Measurements from ENCODE around the gene TMEM63A.

TMEM63A gene

GRCh38 chr1:225880222-225880588 is 2.0 kb downstream of the TMEM63A start:
- no peak for TF ChIP-seq CTCF (IDR thresholded peaks at IDR 0.05)

- TF ChIP-seq CTCF (IDR thresholded peaks at IDR 0.05) = no peak
Observed at GRCh38 chr1:225879521-225880221, 2.5 kb downstream of the TMEM63A start.

- no peak for TF ChIP-seq CTCF (IDR thresholded peaks at IDR 0.05)
Observed at GRCh38 chr1:225878282-225878681, 3.9 kb downstream of the TMEM63A start.

- TF ChIP-seq CTCF (IDR thresholded peaks at IDR 0.05) = peak; percentile 44; the same call in 1 of the 2 replicates
Observed at GRCh38 chr1:225877580-225877979, 4.6 kb downstream of the TMEM63A start.

GRCh38 chr1:225876900-225877510 is 5.2 kb downstream of the TMEM63A start:
- no peak for TF ChIP-seq CTCF (IDR thresholded peaks at IDR 0.05)

GRCh38 chr1:225875044-225875815 is 7.0 kb downstream of the TMEM63A start:
- no peak for TF ChIP-seq CTCF (IDR thresholded peaks at IDR 0.05)

GRCh38 chr1:225874431-225874830 is 7.7 kb downstream of the TMEM63A start:
- TF ChIP-seq CTCF (IDR thresholded peaks at IDR 0.05) = no peak

Measured in LNCAP (cell line).